GM21381 (cell line): Measurements from ENCODE around the gene CENPH.
"Not testable (repeated sequence)": the region's sequence is repeated elsewhere in the genome, so short reads cannot be mapped to it uniquely, and the experiment has no call there.

ENCODE experiments used
- ATAC-seq: cut with Tn5 transposase; IDR thresholded peaks from one replicate; pipeline ENCODE4 v1.9.1; 2021; ENCODE audit warnings: mild to moderate bottlenecking, moderate library complexity; ENCODE audit not compliant: unreplicated experiment

The CENPH gene

DNA sequence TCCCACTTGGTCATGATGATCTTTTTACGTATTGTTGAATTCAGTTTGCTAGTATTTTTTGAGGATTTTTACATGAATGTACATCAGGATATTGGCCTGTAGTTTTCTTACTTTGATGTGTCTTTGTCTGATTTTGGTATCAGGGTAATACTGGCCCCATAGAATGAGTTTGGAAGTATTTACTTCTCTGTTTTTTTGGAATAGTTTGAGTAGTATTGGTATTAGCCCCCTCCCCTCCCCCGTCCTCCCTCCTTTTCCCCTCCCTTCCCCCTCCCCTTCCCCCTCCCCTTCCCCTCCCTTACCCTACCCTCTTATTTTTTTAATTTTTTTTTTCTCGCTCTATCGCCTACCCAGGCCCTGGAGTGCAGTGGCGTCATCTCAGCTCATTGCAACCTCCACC lies 55.6 kb downstream of the CENPH start:
- no peak for ATAC-seq

DNA sequence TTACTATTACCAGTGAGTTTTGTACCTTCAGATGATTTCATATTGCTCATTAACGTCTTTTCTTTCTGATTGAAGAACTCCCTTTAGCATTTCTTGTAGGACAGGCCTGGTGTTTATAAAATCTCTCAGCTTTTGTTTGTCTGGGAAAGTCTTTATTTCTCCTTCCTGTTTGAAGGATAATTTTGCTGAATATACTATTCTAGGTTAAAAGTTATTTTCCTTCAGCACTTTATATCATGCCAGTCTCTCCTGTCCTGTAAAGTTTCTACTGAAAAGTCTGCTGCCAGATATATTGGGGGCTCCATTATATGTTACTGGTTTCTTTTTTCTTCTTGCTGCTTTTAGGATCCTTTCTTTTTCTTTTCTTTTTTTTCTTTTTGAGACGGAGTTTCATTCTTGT lies 58.6 kb downstream of the CENPH start:
- no peak for ATAC-seq

DNA sequence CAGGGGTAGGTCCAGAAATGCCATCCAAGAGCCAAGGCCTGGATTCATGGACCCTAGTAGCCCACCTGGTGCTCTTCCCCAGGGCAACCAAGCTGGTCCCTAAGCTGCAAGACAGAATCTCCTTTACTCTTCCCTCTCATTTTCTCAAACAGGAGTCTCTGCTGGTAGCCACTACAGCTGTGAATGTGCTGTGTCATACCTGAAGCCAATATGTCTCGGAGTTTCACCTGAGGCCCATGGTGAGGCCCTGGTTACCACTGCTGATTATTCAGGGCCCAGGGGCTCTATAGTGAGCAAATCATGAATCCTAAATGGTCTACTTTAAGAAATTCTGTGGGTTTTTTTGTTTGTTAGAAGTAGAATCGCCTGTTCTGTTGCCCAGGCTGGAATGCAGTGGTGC lies 61.2 kb downstream of the CENPH start:
- ATAC-seq: no peak

DNA sequence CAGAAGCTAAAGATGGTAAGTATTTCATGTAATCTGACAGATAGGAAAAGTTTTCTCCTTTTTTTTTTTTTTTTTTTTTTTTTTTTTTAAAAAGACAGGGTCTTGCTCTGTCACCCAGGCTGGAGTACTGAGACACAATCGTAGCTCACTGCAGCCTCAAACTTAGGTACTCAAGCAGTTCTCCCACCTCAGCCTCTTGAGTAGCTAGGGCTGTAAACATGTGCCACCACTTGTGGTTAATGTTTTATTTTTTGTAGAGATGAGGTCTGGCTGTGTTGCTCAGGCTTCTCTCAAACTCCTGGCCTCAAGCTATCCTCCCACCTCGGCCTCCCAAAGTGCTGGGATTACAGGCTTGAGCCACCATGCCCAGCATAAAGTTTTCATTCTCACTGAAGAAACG lies 63.1 kb downstream of the CENPH start:
- ATAC-seq: no peak

DNA sequence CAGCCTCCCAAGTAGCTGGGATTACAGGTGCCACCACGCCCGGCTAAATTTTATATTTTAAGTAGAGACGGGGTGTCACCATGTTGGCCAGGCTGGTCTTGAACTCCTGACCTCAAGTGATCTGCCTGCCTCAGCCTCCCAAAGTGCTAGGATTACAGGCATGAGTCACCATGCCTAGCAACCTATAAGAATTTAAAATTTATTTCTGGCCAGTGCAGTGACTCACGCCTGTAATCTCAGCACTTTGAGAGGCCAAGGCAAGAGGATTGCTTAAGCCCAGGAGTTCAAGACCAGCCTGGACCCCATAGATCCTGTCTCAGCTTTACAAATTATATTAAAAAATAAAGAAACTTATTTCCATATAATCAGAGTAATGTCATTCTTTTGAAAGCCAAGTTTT lies 66.6 kb downstream of the CENPH start:
- ATAC-seq: not testable (repeated sequence)

DNA sequence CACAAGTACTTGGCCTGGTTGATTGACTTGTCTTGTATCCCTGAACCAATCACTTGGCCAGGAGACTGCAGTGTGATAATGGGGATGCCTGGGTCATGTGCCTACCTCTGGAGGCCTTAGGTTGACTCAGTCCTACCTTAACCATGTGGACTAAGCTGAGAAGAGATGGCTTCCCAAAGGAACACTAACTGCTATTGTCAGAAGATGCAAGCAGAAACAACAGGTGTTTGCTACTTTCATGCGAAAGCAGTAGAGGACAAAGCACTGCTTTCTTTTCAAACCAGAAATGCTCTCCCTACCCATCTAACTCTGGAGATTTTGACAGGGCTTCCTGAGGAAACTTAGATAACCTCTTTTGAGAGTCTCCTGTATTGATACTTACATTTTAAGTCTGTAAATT lies 68.2 kb downstream of the CENPH start:
- no peak for ATAC-seq
